Activated CD4-positive, alpha-beta T cell treated with anti-CD3 and anti-CD28 coated beads, Interleukin-2, Interleukin-4, amounts not matched to agents 100 ng/mL and 50 ng/mL, durations not matched to agents 16 hours and 8 hours (primary cell): ENCODE measurements around the gene NHLRC3.
A peak's percentile ranks its signal among the peaks of the same experiment; 100 is the strongest.
"Not testable (repeated sequence)": the region's sequence is repeated elsewhere in the genome, so short reads cannot be mapped to it uniquely, and the experiment has no call there.

Experiments used
- DNase-seq: peaks from one replicate; pipeline ENCODE4 v3.0.0-alpha.2; 2020; ENCODE audit warnings: low spot score

NHLRC3 gene, protein sequence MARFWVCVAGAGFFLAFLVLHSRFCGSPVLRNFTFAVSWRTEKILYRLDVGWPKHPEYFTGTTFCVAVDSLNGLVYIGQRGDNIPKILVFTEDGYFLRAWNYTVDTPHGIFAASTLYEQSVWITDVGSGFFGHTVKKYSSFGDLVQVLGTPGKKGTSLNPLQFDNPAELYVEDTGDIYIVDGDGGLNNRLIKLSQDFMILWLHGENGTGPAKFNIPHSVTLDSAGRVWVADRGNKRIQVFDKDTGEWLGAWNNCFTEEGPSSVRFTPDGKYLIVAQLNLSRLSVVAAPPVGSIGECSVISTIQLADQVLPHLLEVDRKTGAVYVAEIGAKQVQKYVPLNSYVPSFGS

DNA sequence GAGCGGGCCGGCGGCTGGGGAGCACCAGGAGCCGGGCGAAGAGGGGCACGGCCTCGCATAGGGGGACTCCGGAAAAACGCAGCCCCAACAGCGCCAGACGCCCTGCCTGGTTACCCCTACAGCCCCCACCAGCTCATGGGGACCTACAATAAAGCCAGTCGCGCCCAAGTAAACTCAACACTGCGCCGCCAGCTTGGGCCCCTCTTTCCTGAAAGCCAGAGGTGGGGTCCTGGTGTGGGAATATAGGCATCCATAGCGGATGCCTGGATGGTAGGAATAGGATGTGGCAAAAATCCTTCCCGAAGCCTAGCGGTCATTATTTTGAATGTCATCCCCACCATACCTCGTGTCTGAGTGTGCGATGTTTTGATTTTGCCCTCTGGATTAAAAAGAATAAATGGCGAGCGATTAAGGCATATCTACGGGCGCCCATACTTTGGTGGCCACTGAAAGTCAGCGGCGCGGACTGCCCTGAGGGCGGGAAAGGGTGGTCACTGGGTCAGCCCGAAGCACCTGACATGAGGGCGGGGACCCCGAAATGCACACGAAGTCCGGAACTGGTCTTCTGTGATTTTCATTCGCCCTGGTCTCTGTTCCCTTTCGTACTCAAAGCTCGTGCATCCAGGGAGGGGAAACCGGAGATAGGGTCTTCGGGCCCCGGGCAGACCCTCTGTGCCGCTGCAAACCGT, at the start of gene NHLRC3, which contains the start of gene PROSER1:
Gene NHLRC3 (plus strand): TSS at position 577 of the 689 bp plus-strand sequence. CDS start 184 bp downstream, outside the sequence.
Gene PROSER1 (minus strand): TSS at position 210 of the 689 bp plus-strand sequence. CDS start 847 bp downstream, outside the sequence.
- peak; percentile 80 for DNase-seq

DNA sequence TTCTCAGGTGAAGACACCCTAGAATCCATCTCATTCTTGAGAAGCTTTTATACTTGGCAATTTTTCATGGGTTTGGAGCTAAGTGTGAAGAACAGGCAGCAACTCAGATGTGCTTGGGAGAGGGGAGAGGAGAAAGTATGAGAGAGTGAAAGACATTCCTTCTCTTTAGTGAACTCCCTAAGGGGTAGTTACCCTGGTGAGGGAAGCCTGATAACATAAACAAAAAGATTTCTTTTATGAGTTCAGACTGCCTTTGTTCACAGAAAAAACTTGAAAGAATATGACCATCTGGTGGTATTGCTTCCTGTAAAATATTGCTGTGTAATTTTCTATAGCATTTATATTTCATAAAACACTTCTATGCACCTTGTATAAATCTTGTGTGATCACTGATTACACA, 47.6 kb upstream of the NHLRC3 start, which contains the start of gene STOML3:
Gene STOML3 (minus strand): TSS at position 139 of the 400 bp plus-strand sequence. CDS start 110 bp downstream, at position 29.
- DNase-seq = no peak

DNA sequence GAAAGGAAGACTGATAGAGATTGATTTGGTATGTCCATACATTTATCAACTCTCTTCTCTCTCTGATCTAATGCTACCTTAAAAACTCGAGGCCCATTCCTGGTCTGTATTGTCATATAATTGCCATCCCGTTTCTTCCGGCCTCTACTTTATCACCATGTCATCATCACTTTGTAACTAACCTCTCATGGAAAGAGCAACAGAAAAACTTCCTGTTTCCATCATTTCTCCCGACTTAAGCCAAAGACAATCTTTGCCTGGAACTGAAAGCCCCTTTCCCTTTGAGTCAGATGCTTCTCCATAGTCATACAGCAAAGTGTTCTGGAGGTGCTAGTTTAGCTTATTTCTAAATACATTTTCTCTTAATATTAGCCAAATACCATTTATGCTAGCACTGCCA, 44.9 kb upstream of the NHLRC3 start:
- DNase-seq = no peak

DNA sequence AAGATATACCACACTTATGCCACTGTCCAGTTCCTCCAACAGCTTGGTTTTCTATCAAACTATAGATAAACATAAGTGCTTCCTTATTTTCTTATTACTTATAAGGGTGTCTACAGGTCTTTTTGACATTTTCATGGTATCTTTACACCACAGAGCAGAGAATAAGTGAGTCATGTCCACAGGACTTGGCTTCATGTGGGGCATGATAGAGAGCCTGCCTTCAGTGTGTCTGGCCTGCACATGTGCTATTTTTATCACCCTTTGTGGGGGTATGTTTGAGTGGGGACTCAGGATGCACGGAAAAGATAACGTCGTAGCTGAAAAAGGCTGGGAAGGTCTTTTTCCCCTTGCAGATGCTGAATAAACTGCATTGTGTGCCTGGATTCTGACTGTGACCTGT, 39.5 kb upstream of the NHLRC3 start:
- DNase-seq = no peak

DNA sequence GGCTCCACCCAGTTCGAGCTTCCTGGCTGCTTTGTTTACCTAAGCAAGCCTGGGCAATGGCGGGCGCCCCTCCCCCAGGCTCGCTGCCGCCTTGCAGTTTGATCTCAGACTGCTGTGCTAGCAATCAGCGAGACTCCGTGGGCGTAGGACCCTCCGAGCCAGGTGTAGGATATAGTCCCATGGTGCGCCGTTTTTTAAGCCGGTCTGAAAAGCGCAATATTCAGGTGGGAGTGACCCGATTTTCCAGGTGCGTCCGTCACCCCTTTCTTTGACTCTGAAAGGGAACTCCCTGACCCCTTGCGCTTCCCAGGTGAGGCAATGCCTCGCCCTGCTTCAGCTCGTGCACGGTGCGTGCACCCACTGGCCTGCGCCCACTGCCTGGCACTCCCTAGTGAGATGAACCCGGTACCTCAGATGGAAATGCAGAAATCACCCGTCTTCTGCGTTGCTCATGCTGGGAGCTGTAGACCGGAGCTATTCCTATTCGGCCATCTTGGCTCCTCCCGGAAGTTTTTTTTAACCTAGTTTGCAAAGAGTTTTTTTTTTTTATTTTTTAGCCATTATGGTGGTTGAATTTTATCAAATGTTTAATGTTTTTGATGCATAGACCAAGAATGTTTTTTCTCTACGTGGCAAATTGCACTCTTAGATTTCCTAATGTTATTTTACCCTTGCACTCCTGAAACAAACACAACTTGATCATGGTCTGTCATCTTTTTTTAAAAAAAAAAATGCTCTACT, 31.7 kb upstream of the NHLRC3 start:
- not testable (repeated sequence) for DNase-seq

DNA sequence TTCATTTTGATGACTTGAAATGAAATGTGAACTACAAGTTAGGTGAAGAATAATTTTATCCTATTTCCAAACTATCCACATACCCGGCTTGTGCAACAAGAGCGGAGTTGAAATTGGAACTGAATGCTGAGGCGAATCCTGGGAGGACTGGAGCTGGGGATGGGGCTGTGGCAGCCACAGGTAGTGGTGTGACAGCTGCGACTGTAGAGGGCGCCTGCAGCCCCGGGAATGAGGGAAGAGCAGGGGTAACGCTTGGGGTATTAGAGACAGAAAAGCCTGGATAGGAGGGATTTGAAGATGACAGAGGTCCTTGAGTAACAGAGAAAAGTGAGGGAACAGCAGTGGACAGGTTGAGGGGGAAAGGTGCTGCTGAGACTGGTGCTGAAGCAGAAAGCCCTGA, 25.6 kb upstream of the NHLRC3 start:
- no peak for DNase-seq

DNA sequence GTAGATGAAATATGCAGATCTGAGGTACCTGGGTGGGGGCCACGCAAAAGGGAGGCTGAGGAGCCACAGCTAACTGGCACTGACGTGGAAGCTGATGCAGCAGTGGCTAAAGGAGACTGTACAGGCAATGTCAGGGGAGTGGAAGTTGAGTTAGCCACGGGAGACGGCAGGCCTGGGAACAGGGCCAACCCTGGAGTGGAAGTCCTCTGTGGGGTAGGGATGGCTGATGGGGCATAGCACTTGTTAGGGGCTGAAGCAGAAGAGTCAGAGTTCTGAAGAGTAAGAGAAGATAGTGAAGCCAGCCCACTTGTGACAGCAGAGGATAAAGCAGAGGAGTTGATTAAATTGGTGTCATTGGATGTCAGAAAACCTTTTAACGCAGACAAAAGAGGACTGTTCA, 24.8 kb upstream of the NHLRC3 start:
- DNase-seq = no peak

DNA sequence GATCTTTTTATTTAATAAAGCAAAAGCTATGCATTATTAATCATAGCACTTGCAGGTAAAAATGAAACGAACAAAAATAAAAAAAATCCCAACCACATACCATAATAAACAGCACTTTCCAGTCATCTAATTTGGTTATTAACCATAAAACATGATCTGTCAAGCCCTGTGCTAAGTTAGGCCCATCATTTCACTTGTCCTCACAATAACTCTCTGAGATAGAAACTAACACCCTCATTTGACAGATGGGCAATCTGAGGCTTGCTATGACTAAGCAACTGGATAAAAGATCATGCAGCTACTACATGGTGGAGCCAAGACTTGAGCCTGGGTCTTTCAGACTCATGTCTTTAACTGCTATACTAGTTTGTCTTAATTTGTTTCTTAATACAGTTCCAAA, 22.2 kb upstream of the NHLRC3 start:
- peak; percentile 60 for DNase-seq

DNA sequence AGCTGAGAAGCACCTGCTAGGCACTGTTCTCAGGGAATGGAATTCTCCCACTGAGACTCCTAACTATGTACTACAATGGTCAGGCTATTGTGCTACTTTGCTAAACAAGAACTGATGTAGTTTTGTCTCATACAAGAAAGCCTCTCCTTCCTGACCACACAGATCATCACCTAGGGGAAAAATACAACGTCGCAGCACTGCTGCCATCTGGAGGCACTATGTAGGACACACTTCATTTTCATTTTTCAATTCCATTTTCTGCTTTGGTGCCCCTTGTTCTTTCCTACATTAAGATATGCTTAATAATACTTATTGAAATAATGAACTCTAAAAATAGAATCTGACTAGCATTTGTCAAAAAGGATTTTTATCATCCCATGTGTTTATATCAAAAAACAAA, 21.5 kb upstream of the NHLRC3 start:
- peak; percentile 51 for DNase-seq

DNA sequence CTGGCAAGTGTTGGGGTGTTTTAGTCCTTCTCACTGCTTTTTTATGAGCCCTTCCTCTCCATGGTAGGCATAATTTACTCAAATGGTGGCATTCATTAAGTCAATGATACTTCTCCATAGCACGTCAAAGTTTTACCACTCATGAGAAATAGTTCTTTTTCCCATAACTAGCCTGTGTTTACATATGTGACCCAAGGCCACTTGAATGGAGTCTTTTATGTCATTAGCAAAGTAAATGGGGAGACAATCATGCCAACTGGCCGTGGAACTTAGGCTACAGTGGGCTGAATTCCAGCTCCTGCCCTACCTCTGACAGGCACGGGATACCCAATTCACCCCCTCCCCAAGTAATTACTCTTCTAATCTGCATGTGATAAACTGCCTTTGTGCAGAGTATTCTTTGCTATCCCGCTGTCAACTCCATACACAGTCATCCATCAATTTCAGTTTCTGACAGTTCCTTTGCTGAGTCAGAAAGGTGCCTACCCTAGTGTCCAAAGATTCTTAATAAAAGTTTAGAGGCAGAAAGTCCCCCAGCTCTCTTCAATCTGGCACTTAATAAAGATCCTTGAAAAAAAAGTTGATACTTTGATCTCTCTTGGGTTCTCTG, 17.3 kb upstream of the NHLRC3 start:
- DNase-seq = no peak

DNA sequence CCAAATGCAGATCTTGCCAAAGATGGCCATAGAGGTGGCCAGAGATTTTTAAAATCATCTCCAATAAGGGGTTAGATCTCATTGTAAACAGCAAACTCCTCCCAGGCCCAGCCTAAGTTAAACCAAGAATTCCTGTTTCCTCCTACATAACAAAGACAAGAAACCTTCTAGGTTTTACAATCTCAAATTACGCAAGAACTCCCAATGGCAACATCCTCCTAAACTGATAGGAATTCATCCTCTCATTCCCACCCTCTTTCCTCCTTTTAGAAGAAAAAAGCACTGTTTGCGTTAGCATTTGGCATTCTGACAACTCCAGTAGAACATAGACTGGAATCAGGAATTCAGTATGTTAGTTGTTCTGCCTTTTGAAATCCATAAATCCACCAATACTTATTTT, 14.9 kb upstream of the NHLRC3 start:
- no peak for DNase-seq

DNA sequence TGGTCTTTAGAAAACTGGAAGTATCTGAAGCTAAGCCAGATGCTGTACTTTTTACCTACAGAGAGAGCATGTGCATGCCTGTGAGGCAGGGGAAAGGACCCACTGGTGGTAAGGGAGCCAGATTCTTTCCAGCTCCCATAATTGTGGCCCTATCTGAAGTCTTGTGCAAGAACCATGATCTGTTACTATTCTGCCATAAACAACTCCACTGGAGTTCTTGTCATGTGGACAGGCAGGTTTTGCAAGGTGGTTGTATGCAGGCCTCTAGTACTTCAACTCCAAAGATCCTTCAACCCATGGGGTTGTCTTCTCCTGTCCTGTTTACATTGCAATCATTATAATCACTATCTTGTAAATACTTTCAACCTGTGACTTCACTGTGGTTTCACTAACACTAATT, 14.5 kb upstream of the NHLRC3 start:
- no peak for DNase-seq

DNA sequence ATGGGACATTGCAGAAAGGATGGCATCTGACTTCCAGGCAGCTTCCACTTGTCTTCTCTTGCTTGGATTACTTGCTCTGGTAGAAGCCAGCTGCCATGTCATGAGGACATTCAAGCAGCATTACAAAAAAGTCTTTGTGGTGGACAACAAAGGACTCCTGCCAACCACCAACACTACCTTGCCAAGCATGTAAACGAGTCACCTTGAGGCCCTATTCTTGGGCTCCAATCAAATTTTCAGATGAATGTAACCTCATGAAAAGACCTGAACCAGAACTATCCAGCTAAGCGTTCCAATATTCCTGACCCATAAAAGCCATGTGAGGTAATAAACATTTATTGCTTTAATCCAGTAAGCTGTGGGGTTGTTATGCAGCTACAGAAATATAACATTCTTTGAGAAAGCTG, 12.8 kb upstream of the NHLRC3 start:
- DNase-seq = no peak

DNA sequence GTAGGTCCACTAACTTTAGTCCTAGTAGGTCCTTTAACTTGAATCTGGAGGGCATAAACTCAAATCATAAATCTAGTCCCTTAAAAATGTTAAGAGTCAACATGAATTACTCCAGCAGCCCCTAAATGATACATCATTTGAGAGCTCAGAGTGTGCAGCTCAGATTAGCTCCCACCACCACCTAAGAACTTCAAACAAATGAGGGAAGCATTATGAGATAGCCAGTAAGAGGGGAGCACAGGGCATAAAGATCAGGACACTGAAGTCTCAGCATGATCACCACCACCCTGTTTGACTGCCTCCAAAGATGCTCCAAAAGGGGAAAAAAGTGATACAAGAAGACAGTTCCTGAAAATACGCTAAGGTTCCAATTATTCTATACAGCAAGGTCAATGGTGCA, 6.1 kb upstream of the NHLRC3 start:
- DNase-seq = no peak

DNA sequence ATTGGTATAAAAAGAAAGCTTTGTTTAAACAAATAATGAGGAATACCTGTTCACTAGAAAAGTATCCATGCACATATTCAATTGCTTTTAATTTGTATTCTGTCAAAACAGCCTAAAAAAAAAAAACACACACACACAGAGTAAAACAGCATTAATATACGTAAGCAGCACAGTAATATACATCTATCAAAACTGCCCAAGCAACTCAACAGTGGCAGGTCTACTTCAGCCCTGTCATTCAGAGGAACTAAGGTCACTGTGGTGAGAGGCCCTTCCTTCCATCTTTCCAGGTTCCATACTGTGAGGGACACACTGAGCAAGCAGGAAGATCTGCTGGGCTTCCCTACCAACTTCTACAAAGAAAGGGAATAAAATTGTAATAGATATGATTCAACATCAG, 4.2 kb upstream of the NHLRC3 start:
- no peak for DNase-seq

DNA sequence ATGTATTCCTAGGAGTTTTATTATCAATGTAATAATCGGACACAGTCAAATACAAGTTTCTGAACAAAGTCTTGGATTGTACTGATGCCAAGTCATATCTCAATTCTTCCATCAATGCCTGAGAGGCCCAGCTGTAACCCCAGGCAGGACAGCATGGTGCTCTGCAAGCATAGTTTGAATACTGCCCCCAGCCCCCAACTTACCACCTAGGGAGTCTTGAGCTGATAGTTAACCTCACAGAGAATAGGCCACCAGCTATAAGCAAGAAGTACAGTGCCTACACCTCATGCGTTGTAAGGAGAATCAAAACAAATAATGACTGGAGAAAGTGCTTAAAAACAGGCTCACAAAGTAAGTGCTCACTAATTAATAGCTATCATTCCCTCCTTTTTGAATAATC, 3.1 kb upstream of the NHLRC3 start:
- DNase-seq = no peak

DNA sequence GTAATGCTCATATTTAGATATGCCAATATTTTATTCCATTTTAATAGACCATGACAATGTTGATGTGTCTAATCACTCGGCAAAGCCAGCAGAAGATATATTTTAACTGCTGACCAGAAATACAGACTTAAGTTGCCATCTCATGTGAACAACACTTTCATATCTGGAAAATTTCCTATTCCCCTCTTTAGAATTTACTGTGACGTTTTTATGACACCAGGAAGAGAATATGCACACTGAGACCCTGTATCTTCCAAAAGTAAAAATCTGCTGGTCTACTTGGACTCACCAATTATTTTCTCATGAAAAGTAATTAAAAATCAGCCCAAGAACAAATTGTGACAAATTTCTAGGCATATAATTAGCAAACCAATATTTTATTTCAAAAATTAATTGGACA, 2.5 kb upstream of the NHLRC3 start:
- DNase-seq = no peak

DNA sequence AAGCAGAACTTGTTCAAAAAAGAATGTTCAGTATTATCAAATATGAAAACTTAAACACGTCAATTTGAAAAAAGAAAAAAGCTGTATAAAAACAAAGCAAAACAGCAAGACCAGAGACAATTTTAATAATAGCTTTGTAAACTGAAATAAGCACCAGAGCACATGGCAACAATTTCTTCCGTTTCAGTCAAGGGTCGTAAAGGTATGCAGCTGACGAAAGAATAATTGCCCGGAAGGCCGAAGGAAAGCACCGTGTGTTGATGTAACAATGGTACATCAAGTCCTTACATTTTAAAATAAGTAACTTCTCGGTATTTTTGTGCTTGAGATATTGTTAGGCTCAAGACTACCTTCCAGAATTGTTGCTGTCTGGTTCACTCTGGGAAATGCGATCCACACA, 2.0 kb upstream of the NHLRC3 start:
- DNase-seq = peak; percentile 46

DNA sequence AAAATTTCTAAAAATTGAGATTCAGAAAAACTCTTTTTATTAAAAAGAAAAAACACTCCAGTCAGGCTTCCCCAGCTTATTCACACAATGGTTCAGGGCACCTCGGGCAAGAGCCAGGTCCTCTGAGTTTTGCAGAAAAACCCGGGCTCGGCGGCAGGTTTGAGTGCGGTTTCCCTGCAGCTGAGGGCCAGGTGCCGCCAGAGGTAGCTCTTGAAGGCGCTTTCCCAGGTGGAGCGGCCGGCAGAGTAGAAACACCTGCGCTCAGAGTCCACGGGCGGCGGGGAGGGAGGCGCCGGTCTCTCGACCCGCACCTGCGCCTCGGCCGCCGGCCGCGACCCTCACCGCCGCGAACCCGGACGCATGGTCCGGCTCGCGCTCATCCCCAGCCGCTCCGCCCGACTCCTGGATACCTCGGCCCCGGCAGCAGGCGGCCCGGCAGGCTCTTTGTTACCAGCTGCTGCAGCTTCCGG, 811 bp upstream of the NHLRC3 start:
- DNase-seq = no peak

DNA sequence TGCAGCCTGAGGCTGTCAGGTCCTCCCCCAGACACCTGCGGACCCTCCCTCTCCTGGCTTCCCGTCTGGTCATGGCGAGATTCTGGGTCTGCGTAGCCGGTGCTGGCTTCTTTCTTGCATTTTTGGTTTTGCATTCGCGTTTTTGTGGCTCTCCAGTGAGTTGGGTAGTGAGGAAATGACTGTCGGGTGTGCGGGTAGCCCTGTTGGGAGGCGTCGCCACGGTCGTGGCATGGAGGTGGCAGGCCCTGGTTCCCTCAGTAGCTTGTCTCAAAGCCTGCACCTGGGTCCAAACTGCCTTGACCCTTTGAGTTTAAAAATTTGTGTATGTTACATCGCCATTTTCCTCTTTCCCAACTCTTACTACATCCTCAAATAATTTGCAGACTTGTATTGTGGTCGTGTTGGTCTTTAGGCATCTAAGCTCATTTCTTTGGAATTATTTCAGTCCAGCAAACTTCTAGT, 344 bp downstream of the NHLRC3 start:
- peak; percentile 75 for DNase-seq

DNA sequence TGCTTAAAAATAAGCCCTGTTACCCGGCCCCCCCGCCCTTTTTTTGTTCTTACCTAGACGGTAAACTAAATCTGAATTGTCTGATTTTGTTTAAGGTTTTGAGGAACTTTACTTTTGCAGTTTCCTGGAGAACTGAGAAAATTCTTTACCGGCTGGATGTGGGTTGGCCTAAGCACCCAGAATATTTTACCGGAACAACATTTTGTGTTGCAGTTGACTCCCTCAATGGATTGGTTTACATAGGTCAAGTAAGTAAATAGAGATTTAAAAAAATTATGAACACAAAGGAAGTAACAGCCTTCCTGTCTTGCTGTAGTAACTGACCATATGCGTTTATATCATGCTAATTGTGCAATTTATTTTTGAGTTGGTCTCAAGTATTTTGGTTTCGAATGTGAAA, 785 bp downstream of the NHLRC3 start:
- no peak for DNase-seq

DNA sequence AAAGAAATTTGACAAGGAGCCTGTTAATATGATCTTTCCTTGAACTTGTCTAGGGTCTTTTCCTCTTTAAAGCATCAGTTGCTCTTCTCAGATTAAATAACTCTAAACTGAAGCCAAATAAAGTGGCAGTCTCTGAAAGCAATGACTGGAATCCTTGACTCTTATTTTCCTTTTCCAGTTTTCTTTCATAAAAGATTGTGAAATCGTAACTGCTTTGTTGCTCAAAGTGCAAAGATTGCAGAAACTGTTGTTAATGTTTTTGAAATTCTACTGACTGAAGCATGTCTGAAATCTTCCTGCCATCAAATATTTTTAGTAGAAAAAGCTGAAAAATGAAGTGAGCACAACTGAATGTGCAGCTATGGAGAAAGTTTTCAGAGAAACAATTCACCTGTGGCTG, 1.9 kb downstream of the NHLRC3 start:
- no peak for DNase-seq
